Transverse colon (tissue), 4 donors: Measurements from ENCODE around the gene SAMD14. TPM values are rescaled to one million over a fixed set of nuclear protein-coding genes. Genes with fewer than 3 reads are reported as not detected.

Source experiments
- DNase-seq: peaks from one replicate; pipeline ENCODE4 v3.0.0-alpha.2; 2019
- H3K27ac ChIP-seq, 4 donors: fragments of 200-600 bp; sonication (generic); 2 replicates each; pipeline ENCODE4 v1.5.1; 2016 to 2018; ENCODE audit warnings: inconsistent platforms in 4 of 4
- H3K27me3 ChIP-seq: fragments of 200-600 bp; sonication (generic); 2 replicates; pipeline ENCODE4 v1.5.1; 2017; ENCODE audit warnings: inconsistent platforms
- H3K36me3 ChIP-seq, 4 donors: fragments of 200-600 bp; sonication (generic); 2 replicates each; pipeline ENCODE4 v1.5.1; 2017 to 2019; ENCODE audit warnings: inconsistent platforms in 4 of 4
- H3K4me1 ChIP-seq, 4 donors: fragments of 200-600 bp; sonication (generic); 2 replicates each; pipeline ENCODE4 v1.5.1; 2017 to 2020; ENCODE audit warnings: inconsistent platforms in 4 of 4
- H3K4me3 ChIP-seq, 4 donors: fragments of 200-600 bp; sonication (generic); 1 replicate in 1 of 4; 2 replicates in 3 of 4; pipeline versions ENCODE4 v1.5.1 to v1.6.1; 2017 to 2019; ENCODE audit warnings: inconsistent platforms in 4 of 4
- H3K9me3 ChIP-seq, 2 donors: fragments of 200-600 bp; sonication (generic); 2 replicates each; pipeline ENCODE4 v1.5.1; 2017 to 2019; ENCODE audit warnings: inconsistent platforms in 2 of 2
- CTCF ChIP-seq, 5 experiments: fragments of 200-600 bp in 3 of 5; fragments of 450-650 bp in 2 of 5; sonication (generic) in 3 of 5; IDR thresholded peaks; 1 replicate in 2 of 5; 2 replicates in 3 of 5; pipeline ENCODE4 v1.5.1; 2016 to 2017; ENCODE audit warnings: antibody characterized with exemption in 5 of 5, inconsistent platforms in 3 of 5, mild to moderate bottlenecking in 2 of 5, moderate library complexity in 1 of 5
- EP300 ChIP-seq: sonication (generic); formaldehyde crosslinking; IDR thresholded peaks from one replicate; pipeline ENCODE4 v1.6.1; 2017; ENCODE audit warnings: antibody characterized with exemption, low read depth
- POLR2A ChIP-seq: fragments of 450-650 bp; IDR thresholded peaks from one replicate; pipeline ENCODE4 v1.6.1; 2016; ENCODE audit warnings: antibody characterized with exemption, mild to moderate bottlenecking, moderate library complexity
- POLR2AphosphoS5 ChIP-seq, 3 donors: sonication (generic); formaldehyde crosslinking; IDR thresholded peaks; one replicate each; pipeline ENCODE4 v1.6.1; 2016; ENCODE audit warnings: antibody characterized with exemption in 3 of 3
- WGBS, 2 donors: methylation state at CpG; one replicate each; pipeline ENCODE4 v1.1.5; 2018; ENCODE audit warnings: low coverage in 1 of 2; 5-methylcytosine and 5-hydroxymethylcytosine counted together
- in situ Hi-C, 4 donors: fragments of 200-750 bp; cut with MboI; loops; one replicate each; pipeline versions ENCODE4 v1.15.0 to v1.15.1; 2017; ENCODE audit warnings: low sequenced_read_pairs in 3 of 4, low pct_ligation_motif_present in 1 of 4, low pct_unique_long_range_greater_than_20kb in 1 of 4
- intact Hi-C: fragments of 100-400 bp; cut with DNase I; formaldehyde crosslinking; loops from one replicate; pipeline ENCODE4 v1.15.1; 2023; ENCODE audit warnings: low total_unique reads
- total RNA-seq, 4 donors: library from RNA; depleted of rRNA; stranded (reverse); fragments of >200 nt; gene quantifications; one replicate each; pipeline ENCODE4 v1.1.0, GENCODE V29; 2016

Gene SAMD14
- total RNA-seq, 4 donors from 2014 or later: 0.14 to 1.8 (median 0.32) TPM; not detected in 1

- Histone ChIP-seq H3K27ac (peak overlapping the region; percentile 92 to 98 (median 95)), H3K9me3 (no peaks in the 10 kb centered on the region), H3K36me3 (peaks cover 0 to 7% (median 0%) of the 10 kb centered on the region in 4 donors), H3K27me3 (no peaks in the 10 kb centered on the region), H3K4me3 (peak overlapping the region in 1 of 4 donors; percentile 88), H3K4me1 (peaks cover 22 to 51% (median 39%) of the 10 kb centered on the region in 4 donors)
- in situ Hi-C loops (no loop called here), intact Hi-C loops (no loop called here)
- DNase-seq: no peak
- TF ChIP-seq POLR2A (no peak), CTCF (IDR thresholded peaks at IDR 0.05) (no peak), EP300 (no peak), POLR2AphosphoS5 (IDR thresholded peaks at IDR 0.05) (no peak)
- WGBS, 2 donors: 63% methylated on average over 9 of the region's 10 CpGs; no CpG with 5 or more reads in 1 of the 2 donors
These were observed 16.4 kb upstream of the SAMD14 start for GRCh38 chr17:50146230-50146926.

- H3K36me3 ChIP-seq: peaks cover 0 to 12% (median 0%) of the 10 kb centered on the region in 4 donors
- WGBS, 2 donors: 65 to 66% methylated on average over 4 to 10 of the region's 11 CpGs
- no peaks in the 10 kb centered on the region for H3K27me3 ChIP-seq
- no peak for DNase-seq
- no peaks in the 10 kb centered on the region for H3K9me3 ChIP-seq
- in situ Hi-C loops: no loop called here
- intact Hi-C loops: no loop called here
- peaks cover 23 to 47% (median 38%) of the 10 kb centered on the region in 4 donors for H3K4me1 ChIP-seq
- TF ChIP-seq CTCF (IDR thresholded peaks at IDR 0.05) (no peak), POLR2A (no peak), POLR2AphosphoS5 (IDR thresholded peaks at IDR 0.05) (no peak), EP300 (no peak)
- no peak overlapping the region for H3K4me3 ChIP-seq
- H3K27ac ChIP-seq: no peak overlapping the region
These were observed 15.7 kb upstream of the SAMD14 start for GRCh38 chr17:50145532-50146229.

GRCh38 chr17:50144845-50145531 lies 15.0 kb upstream of the SAMD14 start:
- TF ChIP-seq POLR2A (no peak), POLR2AphosphoS5 (IDR thresholded peaks at IDR 0.05) (no peak), EP300 (no peak), CTCF (IDR thresholded peaks at IDR 0.05) (no peak)
- Histone ChIP-seq H3K27ac (no peak overlapping the region), H3K27me3 (no peaks in the 10 kb centered on the region), H3K4me1 (peaks cover 26 to 54% (median 38%) of the 10 kb centered on the region in 4 donors), H3K4me3 (no peak overlapping the region), H3K9me3 (no peaks in the 10 kb centered on the region), H3K36me3 (peaks cover 0 to 13% (median 0%) of the 10 kb centered on the region in 4 donors)
- no peak for DNase-seq
- in situ Hi-C loops: no loop called here
- 70 to 81% methylated on average over 2 to 16 of the region's 16 CpGs for WGBS, 2 donors
- intact Hi-C loops: no loop called here

GRCh38 chr17:50144355-50144754 lies 14.4 kb upstream of the SAMD14 start:
- WGBS, 2 donors: 67 to 73% methylated on average over 1 to 6 of the region's 6 CpGs
- in situ Hi-C loops (no loop called here), intact Hi-C loops (no loop called here)
- TF ChIP-seq EP300 (no peak), CTCF (IDR thresholded peaks at IDR 0.05) (no peak), POLR2AphosphoS5 (IDR thresholded peaks at IDR 0.05) (no peak), POLR2A (no peak)
- Histone ChIP-seq H3K27me3 (no peaks in the 10 kb centered on the region), H3K4me1 (peaks cover 26 to 51% (median 36%) of the 10 kb centered on the region in 4 donors), H3K27ac (no peak overlapping the region), H3K9me3 (no peaks in the 10 kb centered on the region), H3K4me3 (no peak overlapping the region), H3K36me3 (peaks cover 0 to 16% (median 2%) of the 10 kb centered on the region in 4 donors)
- DNase-seq: no peak
